ENCODE results near the gene MLLT1.

The MLLT1 gene

GRCh38 chr19:6233827-6234511 is 45.8 kb downstream of the MLLT1 start:
- DNase-seq, result no peak

GRCh38 chr19:6233056-6233826 is 46.5 kb downstream of the MLLT1 start:
- DNase-seq, result no peak

GRCh38 chr19:6232601-6233055 is 47.1 kb downstream of the MLLT1 start:
- DNase-seq, result no peak

GRCh38 chr19:6230991-6231448 is 48.8 kb downstream of the MLLT1 start:
- no peak for DNase-seq

GRCh38 chr19:6229951-6230712 is 49.6 kb downstream of the MLLT1 start:
- no peak for DNase-seq

- DNase-seq, result no peak
These were observed 50.4 kb downstream of the MLLT1 start for GRCh38 chr19:6229216-6229913.

GRCh38 chr19:6228551-6229215 is 51.1 kb downstream of the MLLT1 start:
- no peak for DNase-seq

GRCh38 chr19:6227936-6228325 is 51.8 kb downstream of the MLLT1 start:
- DNase-seq, result no peak

- no peak for DNase-seq
These were observed 52.4 kb downstream of the MLLT1 start for GRCh38 chr19:6227156-6227935.

- DNase-seq, result no peak
These were observed 53.2 kb downstream of the MLLT1 start for GRCh38 chr19:6226444-6227155.

- DNase-seq, result no peak
These were observed 53.8 kb downstream of the MLLT1 start for GRCh38 chr19:6226012-6226411.

GRCh38 chr19:6225232-6225865 is 54.4 kb downstream of the MLLT1 start:
- DNase-seq, result no peak

GRCh38 chr19:6224308-6224675 is 55.5 kb downstream of the MLLT1 start:
- no peak for DNase-seq

GRCh38 chr19:6223461-6224307 is 56.1 kb downstream of the MLLT1 start:
- DNase-seq, result no peak

- DNase-seq, result no peak
These were observed 56.9 kb downstream of the MLLT1 start for GRCh38 chr19:6222884-6223283.

- no peak for DNase-seq
These were observed 57.7 kb downstream of the MLLT1 start for GRCh38 chr19:6221878-6222746.

- DNase-seq, result no peak
These were observed 58.4 kb downstream of the MLLT1 start for GRCh38 chr19:6221220-6221877.
